Measurements from ENCODE around the gene VIPR1. TPM values are rescaled to one million over a fixed set of nuclear protein-coding genes. Genes with fewer than 3 reads are reported as not detected.

Gene VIPR1
- total RNA-seq, 1 experiment from 2014 or later, result 3.7 TPM

- peak overlapping the region; percentile 86; the same call in 1 of the 2 replicates for H2AFZ ChIP-seq (ENCODE audit: low read length)
- H3K27ac ChIP-seq (ENCODE audit: low read length), result no peak overlapping the region
- no peak for DNase-seq
- H3K27me3 ChIP-seq (ENCODE audit: low read length), result no peaks in the 10 kb centered on the region
- no peaks in the 10 kb centered on the region for H3K9me2 ChIP-seq (replicated peaks; ENCODE audit: low read length)
- ChIA-PET CTCF (no interaction called here), POLR2A (ENCODE audit: unreplicated experiment) (no interaction called here)
- H3K4me1 ChIP-seq (ENCODE audit: insufficient read depth, low read length), result peaks cover 22% of the 10 kb centered on the region
- TSS peak; percentile 40 for BruUV-seq (replicated peaks)
- H3K4me3 ChIP-seq (ENCODE audit: low read length), result peak overlapping the region; percentile 67
- no peaks in the 10 kb centered on the region for H3K36me3 ChIP-seq (ENCODE audit: low read depth, low read length)
- H3K9ac ChIP-seq (ENCODE audit: low read length), result no peak overlapping the region
- no peaks in the 10 kb centered on the region for H3F3A ChIP-seq (ENCODE audit: low read length, unreplicated experiment)
- no peak for ATAC-seq
- H4K20me1 ChIP-seq (ENCODE audit: low read length), result no peaks in the 10 kb centered on the region
- TF ChIP-seq CTCF (conservative IDR thresholded peaks at IDR 0.05; ENCODE audit: low read depth, low read length) (no peak), EZH2 (IDR thresholded peaks at IDR 0.05; ENCODE audit: low read length, unreplicated experiment) (no peak), EZH2phosphoT487 (IDR thresholded peaks at IDR 0.05; ENCODE audit: borderline replicate concordance, low read length) (no peak)
- intact Hi-C loops (cut with micrococcal nuclease), result loop anchor here (2.0 kb wide), 1 partner anchor 43 kb away; no protein-coding TSS in a partner anchor
- H3K4me2 ChIP-seq (ENCODE audit: low read length), result peak overlapping the region; percentile 87
- no peaks in the 10 kb centered on the region for H3K79me2 ChIP-seq (ENCODE audit: low read length)
- H3K9me3 ChIP-seq (ENCODE audit: low read length), result no peaks in the 10 kb centered on the region
Measured at GRCh38 chr3:42503251-42503924, 945 bp downstream of the VIPR1 start.

GRCh38 chr3:42503957-42504333, 1.5 kb downstream of the VIPR1 start:
- Histone ChIP-seq H3K9ac (ENCODE audit: low read length) (no peak overlapping the region), H3K9me2 (replicated peaks; ENCODE audit: low read length) (no peaks in the 10 kb centered on the region), H3K36me3 (ENCODE audit: low read depth, low read length) (no peaks in the 10 kb centered on the region), H3K27me3 (ENCODE audit: low read length) (no peaks in the 10 kb centered on the region), H3K27ac (ENCODE audit: low read length) (no peak overlapping the region), H2AFZ (ENCODE audit: low read length) (no peak overlapping the region), H3K4me3 (ENCODE audit: low read length) (no peak overlapping the region), H3K9me3 (ENCODE audit: low read length) (no peaks in the 10 kb centered on the region), H4K20me1 (ENCODE audit: low read length) (no peaks in the 10 kb centered on the region), H3F3A (ENCODE audit: low read length, unreplicated experiment) (no peaks in the 10 kb centered on the region), H3K4me2 (ENCODE audit: low read length) (no peak overlapping the region), H3K4me1 (ENCODE audit: insufficient read depth, low read length) (peaks cover 22% of the 10 kb centered on the region), H3K79me2 (ENCODE audit: low read length) (no peaks in the 10 kb centered on the region)
- ATAC-seq, result no peak
- POLR2A ChIA-PET (ENCODE audit: unreplicated experiment), result no interaction called here
- no peak for DNase-seq
- CTCF ChIA-PET, result no interaction called here
- no peak for TF ChIP-seq CTCF (conservative IDR thresholded peaks at IDR 0.05; ENCODE audit: low read depth, low read length)
- intact Hi-C loops (cut with micrococcal nuclease), result loop anchor here (2.0 kb wide), 1 partner anchor 43 kb away; no protein-coding TSS in a partner anchor
- no TSS peak for BruUV-seq (replicated peaks)

- no peak overlapping the region for H3K4me3 ChIP-seq (ENCODE audit: low read length)
- H3K4me2 ChIP-seq (ENCODE audit: low read length), result no peak overlapping the region
- ATAC-seq (no peak), DNase-seq (no peak)
- H2AFZ ChIP-seq (ENCODE audit: low read length), result no peak overlapping the region
- peaks cover 22% of the 10 kb centered on the region for H3K4me1 ChIP-seq (ENCODE audit: insufficient read depth, low read length)
- TF ChIP-seq EZH2phosphoT487 (IDR thresholded peaks at IDR 0.05; ENCODE audit: borderline replicate concordance, low read length) (no peak), CTCF (conservative IDR thresholded peaks at IDR 0.05; ENCODE audit: low read depth, low read length) (no peak), EZH2 (IDR thresholded peaks at IDR 0.05; ENCODE audit: low read length, unreplicated experiment) (no peak)
- intact Hi-C loops (cut with micrococcal nuclease), result no loop called here
- no peaks in the 10 kb centered on the region for H3K79me2 ChIP-seq (ENCODE audit: low read length)
- no TSS peak for BruUV-seq (replicated peaks)
- CTCF ChIA-PET, result no interaction called here
- POLR2A ChIA-PET (ENCODE audit: unreplicated experiment), result no interaction called here
- H3K27me3 ChIP-seq (ENCODE audit: low read length), result no peaks in the 10 kb centered on the region
- H3K9me3 ChIP-seq (ENCODE audit: low read length), result no peaks in the 10 kb centered on the region
- no peak overlapping the region for H3K9ac ChIP-seq (ENCODE audit: low read length)
- no peaks in the 10 kb centered on the region for H3K36me3 ChIP-seq (ENCODE audit: low read depth, low read length)
- H3K9me2 ChIP-seq (replicated peaks; ENCODE audit: low read length), result no peaks in the 10 kb centered on the region
- no peaks in the 10 kb centered on the region for H3F3A ChIP-seq (ENCODE audit: low read length, unreplicated experiment)
- no peaks in the 10 kb centered on the region for H4K20me1 ChIP-seq (ENCODE audit: low read length)
- no peak overlapping the region for H3K27ac ChIP-seq (ENCODE audit: low read length)
Measured at GRCh38 chr3:42504334-42505127, 2.1 kb downstream of the VIPR1 start.
